CD4-positive, alpha-beta T cell treated with Interferon alpha-2 for 1 hour (primary cell): ENCODE measurements around the gene PLPP1.

Experiments used
- DNase-seq, 2 donors: peaks; one replicate each; pipeline ENCODE4 v3.0.0-alpha.2; 2020 to 2022

Gene PLPP1

GRCh38 chr5:55502759-55503158, 32.0 kb downstream of the PLPP1 start:
- no peak for DNase-seq

DNA sequence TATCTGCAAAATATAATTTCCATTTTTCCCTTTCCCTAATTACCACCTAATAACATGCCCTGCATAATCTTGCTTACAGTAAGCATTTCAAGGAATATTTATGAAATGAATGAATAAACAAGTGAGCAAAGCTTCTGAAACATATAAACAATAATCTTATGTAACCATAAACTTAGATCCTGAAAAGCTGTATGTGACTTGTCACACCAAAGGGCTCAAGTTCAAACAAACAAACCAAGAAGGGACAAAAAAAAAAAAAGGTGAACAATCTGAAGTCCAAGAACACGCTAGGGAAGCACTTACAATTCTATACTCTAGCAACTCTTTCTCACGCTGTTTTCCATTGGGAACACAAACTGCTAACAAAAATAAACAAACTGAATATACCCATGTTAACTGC, 36.3 kb downstream of the PLPP1 start:
- no peak for DNase-seq

- DNase-seq: no peak
Observed at GRCh38 chr5:55497712-55498111, 37.1 kb downstream of the PLPP1 start.

GRCh38 chr5:55495216-55495615, 39.5 kb downstream of the PLPP1 start:
- no peak for DNase-seq

- DNase-seq: no peak
Observed at GRCh38 chr5:55492449-55492848, 42.3 kb downstream of the PLPP1 start.

- no peak for DNase-seq
Observed at GRCh38 chr5:55485073-55485472, 49.7 kb downstream of the PLPP1 start.

DNA sequence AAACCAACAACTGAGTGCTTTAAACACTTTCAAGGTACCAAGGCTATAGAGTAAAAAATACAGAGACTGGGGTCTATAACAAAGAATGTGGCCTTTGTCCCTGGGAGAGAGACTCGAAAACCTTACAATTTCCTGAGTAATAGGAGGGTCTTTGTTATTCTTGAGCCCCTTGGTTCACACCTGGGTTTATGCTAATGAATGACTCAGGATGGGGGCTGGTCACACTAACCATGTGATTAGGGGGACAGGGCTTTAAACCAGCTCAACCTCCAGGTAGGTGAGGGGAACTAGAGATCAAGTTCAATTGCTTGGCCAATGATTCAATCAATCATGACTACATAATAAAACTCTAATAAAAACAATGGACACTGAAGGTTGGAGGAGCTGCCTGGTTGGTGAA, 50.2 kb downstream of the PLPP1 start:
- no peak for DNase-seq

- no peak for DNase-seq
Observed at GRCh38 chr5:55483885-55484284, 50.9 kb downstream of the PLPP1 start.

DNA sequence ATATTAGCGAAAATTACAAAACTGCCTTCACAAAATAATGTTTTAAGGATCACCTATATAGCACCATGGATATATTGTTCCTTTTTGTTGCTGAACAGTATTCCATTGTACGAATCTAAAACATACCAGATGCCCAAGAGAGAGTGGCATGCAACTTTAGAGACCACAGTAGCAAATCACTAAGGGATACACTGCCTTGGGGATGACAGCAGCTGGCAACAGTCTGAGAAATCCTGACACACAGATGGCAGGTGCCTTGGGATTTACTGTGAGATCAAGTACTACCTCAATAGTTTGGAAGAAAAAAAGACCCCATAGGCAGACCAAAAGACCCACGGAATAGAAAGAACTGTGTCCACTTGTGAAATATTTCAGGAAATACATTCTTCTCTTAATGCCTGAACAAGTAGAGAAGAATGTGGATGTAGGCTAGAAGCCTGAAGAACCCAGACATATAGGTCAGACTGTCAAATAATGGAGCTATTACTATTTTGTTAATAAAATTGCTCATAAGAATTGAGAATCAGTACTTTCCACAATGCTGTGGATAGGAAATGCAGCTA, 53.4 kb downstream of the PLPP1 start:
- no peak for DNase-seq

DNA sequence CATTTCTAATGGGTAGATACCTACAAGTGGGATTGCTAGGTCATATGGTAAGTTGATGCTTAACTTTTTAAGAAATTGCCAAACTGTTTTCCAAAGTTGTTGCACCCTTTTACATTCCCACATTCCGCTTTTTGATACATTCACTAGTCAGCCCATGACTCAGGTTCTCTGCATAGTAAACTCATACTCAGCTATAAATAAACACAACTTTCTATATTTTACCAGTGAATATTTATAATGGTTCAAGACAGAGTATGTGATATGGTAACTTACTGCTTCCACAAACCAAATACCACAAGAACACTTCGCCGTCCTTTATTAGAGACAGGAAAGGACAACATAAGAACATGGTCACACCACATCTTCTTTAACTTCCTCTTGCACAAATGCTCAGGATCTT, 54.0 kb downstream of the PLPP1 start:
- DNase-seq: no peak

DNA sequence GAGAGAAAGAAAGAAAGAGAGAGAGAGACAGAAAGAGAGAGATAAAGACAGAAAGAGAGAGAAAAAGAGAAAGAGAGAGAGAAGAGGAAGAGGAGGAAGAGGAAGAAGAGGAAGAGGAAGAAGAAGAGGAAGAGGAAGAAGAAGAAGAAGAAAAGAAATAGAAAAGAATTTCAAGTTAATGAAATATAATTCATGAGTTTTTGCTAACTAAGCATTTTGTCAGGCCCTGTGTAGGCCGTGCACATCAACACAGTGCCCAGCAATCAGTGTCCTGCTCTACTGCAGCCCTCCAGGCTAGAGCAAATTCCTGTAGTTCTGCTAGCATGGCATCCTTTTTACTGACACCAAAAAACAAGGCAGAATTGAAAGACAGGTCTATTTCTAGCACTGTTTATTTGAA, 62.1 kb downstream of the PLPP1 start:
- DNase-seq: no peak

- no peak for DNase-seq
Observed at GRCh38 chr5:55471468-55471867, 63.3 kb downstream of the PLPP1 start.

DNA sequence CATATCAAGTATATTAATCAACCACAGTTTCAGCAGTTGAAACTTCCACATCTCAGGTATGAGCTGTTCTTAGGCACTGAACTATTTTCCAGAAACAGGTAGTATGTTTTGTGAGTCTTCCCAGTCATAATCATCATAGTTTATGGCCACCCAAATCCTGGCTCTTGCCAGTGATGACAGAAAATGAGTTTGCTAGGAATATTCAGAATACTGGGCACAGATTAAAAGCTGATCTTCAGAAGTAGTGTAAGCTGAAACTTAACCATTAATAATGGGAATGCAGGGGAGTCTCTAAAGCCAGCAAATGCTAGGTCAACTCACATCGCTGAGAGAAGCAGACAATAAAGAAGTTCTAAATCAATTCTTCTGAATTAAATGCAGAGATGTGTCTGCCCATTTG, 64.5 kb downstream of the PLPP1 start:
- DNase-seq: no peak

- DNase-seq: no peak
Observed at GRCh38 chr5:55469839-55470238, 64.9 kb downstream of the PLPP1 start.

- no peak for DNase-seq
Observed at GRCh38 chr5:55467862-55468551, 66.8 kb downstream of the PLPP1 start.

- DNase-seq: no peak
Observed at GRCh38 chr5:55463613-55464012, 71.2 kb downstream of the PLPP1 start.

GRCh38 chr5:55459572-55459971, 75.2 kb downstream of the PLPP1 start:
- no peak for DNase-seq

DNA sequence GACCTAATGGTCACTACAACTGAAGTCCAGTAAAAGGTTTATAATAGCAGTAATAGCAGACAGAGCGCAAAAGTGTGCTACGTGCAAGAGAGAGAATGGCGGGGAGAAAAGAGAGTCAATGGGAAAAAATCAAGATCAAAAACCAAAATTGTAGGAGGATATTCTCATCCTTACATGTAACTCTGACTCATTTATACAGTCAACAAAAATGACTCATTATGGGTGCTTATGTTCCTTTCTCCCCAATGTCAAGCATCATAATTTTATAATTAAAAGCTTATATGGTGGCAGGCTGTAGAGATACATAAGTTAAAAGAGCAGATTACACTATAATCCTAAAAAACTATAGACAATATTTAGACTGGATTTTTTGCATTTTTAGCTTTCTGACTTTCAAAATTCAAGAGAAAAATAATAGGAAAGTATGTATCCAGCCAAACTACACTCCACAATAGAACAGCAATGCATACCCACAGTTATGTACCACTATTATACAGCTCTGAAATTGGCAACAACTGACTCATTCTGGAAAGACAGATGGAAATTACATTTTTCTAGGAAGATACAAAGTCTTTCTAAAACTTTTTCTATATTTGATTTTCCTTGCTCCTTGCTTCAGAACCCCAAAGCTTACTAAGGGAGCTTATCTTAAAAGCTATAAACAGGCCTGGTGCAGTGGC, 78.4 kb downstream of the PLPP1 start:
- no peak for DNase-seq

GRCh38 chr5:55454282-55454681, 80.5 kb downstream of the PLPP1 start:
- no peak for DNase-seq

DNA sequence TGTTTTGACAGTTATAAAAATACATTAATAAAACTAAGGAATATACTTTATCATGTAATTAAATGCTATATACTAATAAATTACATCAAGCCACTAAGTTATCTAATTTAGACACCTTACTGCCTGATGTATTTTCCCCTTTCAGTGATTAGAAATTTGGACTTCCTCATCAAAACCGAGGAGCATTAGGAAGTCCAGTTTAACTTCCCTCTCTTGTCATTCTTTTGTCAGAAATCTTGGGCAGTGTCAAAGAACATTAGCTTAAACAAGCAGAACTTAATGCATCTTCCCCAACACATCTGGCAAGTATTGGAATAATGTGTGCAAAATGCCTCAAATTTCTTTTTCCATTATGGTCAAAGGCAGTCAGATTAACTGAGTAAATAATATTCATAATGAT, 81.6 kb downstream of the PLPP1 start:
- no peak for DNase-seq

GRCh38 chr5:55451976-55452375, 82.8 kb downstream of the PLPP1 start:
- no peak for DNase-seq

DNA sequence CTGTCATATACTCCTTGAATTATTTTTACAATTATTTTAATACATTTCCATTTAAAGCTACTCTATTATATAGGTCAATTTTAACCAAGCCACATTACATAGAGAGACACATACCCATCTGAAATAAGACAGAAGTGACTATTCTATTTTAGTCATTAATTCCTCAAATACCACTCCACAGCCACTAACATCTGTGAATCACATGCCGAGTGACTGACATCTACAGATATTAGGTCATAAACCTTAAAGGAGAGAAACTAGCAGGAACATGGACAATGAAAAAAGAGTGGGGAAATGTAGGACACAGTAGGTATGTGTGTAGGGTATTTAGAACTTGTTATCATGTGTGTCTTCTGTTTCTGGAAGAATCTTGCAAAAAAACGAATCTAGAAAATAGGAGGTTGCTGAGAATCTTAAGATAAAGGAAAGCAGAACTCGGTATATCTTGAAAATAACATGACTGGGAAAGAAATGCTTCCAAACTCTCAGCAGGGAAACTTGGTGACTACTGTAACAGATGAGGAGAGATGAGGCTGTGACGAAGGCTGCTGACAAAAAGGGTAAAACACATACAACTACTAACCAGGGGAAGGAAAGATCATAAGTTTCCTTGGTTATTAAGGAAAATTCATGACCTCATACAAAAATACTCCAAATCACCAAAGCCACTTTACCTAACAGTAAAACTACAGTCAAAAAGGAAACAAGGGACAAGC, 84.6 kb downstream of the PLPP1 start:
- no peak for DNase-seq

GRCh38 chr5:55446640-55447351, 88.0 kb downstream of the PLPP1 start:
- DNase-seq: no peak
